ENCODE data around the gene WDFY3.
A peak's percentile ranks its signal among the peaks of the same experiment; 100 is the strongest.

WDFY3 gene, protein sequence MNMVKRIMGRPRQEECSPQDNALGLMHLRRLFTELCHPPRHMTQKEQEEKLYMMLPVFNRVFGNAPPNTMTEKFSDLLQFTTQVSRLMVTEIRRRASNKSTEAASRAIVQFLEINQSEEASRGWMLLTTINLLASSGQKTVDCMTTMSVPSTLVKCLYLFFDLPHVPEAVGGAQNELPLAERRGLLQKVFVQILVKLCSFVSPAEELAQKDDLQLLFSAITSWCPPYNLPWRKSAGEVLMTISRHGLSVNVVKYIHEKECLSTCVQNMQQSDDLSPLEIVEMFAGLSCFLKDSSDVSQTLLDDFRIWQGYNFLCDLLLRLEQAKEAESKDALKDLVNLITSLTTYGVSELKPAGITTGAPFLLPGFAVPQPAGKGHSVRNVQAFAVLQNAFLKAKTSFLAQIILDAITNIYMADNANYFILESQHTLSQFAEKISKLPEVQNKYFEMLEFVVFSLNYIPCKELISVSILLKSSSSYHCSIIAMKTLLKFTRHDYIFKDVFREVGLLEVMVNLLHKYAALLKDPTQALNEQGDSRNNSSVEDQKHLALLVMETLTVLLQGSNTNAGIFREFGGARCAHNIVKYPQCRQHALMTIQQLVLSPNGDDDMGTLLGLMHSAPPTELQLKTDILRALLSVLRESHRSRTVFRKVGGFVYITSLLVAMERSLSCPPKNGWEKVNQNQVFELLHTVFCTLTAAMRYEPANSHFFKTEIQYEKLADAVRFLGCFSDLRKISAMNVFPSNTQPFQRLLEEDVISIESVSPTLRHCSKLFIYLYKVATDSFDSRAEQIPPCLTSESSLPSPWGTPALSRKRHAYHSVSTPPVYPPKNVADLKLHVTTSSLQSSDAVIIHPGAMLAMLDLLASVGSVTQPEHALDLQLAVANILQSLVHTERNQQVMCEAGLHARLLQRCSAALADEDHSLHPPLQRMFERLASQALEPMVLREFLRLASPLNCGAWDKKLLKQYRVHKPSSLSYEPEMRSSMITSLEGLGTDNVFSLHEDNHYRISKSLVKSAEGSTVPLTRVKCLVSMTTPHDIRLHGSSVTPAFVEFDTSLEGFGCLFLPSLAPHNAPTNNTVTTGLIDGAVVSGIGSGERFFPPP (N-terminal part only)

DNA sequence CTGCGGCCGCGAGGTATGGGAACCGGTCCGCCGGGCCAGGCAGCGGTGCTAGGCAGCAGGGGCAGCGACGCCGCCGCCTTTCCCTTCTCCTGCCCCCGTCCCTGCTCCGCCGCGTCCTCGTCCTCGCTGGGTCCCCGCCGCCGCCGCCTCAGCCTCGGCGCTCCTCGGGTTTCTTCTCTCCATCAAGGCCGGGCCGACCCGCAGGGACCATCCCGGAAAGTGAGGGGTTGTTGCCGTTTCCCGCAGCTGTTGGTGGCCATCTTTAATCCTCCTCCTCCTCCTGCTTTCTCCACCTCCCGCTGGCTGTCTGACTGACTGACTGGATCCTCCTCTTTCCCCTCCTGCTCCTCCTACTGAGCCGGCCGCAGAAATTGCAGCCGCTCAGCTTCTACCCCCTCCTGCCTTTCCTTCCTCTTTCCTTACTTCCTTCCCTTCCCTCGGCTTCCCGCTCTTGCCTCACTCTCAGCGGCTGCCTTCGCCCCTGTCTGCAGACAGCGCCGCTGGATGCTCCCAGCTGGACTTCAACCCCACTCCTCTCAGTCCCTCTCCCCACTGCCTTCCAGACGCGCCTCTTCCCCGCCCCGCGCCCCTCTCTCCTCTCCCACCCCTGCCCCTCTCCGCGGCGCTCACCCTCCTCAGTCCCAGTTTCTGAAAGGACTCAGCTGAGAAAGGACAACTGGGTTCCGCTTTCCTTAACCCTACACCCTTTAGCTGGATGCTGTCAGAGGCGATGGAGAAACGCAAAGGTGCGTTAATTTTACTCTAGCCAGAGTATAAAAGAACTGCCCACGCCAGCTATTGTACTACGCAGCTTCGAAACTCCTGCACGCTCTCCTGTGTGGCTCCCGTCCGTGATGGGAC is at the start of gene WDFY3:
WDFY3 (minus strand) TSS at position 309 of the 861 bp plus-strand sequence. CDS start 106,099 bp downstream, outside the sequence.
- TF ChIP-seq, protein P1, sequence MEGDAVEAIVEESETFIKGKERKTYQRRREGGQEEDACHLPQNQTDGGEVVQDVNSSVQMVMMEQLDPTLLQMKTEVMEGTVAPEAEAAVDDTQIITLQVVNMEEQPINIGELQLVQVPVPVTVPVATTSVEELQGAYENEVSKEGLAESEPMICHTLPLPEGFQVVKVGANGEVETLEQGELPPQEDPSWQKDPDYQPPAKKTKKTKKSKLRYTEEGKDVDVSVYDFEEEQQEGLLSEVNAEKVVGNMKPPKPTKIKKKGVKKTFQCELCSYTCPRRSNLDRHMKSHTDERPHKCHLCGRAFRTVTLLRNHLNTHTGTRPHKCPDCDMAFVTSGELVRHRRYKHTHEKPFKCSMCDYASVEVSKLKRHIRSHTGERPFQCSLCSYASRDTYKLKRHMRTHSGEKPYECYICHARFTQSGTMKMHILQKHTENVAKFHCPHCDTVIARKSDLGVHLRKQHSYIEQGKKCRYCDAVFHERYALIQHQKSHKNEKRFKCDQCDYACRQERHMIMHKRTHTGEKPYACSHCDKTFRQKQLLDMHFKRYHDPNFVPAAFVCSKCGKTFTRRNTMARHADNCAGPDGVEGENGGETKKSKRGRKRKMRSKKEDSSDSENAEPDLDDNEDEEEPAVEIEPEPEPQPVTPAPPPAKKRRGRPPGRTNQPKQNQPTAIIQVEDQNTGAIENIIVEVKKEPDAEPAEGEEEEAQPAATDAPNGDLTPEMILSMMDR (conservative IDR thresholded peaks at IDR 0.05; ENCODE audit: low read depth, low read length), result peak; percentile 39
- H3K4me3 ChIP-seq (ENCODE audit: low read depth, low read length), result peak within 1 kb of the TSS; percentile 90
- peak; percentile 94 for DNase-seq (ENCODE audit: low read depth)

DNA sequence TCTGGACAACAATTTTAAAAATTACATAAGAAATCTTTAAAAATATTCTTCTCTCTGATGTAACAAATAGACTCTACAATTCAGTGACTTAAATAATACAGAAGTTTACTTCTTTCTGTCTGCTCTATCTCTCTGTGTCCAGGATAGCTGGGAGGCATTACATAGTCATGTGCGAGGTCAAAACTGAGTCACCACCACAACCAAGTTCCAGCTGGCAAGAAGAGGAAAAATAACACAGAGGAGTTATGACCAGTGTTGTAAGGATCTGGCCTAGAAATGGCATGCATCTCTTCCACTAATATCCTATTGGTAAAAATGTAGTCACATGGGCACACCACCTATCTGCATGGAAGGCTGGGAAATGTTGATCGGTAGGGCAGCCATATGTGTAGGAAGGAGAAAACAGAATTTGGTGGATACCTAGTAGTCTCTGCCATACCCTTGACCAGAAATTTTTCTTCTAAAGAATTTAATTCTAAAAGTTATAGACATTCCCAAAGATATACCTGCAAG is 39.4 kb upstream of the WDFY3 start:
- TF ChIP-seq, protein P1 (conservative IDR thresholded peaks at IDR 0.05; ENCODE audit: low read depth, low read length), result no peak
- DNase-seq (ENCODE audit: low read depth), result peak; percentile 95
- H3K4me3 ChIP-seq (ENCODE audit: low read depth, low read length), result no peak overlapping the region

DNA sequence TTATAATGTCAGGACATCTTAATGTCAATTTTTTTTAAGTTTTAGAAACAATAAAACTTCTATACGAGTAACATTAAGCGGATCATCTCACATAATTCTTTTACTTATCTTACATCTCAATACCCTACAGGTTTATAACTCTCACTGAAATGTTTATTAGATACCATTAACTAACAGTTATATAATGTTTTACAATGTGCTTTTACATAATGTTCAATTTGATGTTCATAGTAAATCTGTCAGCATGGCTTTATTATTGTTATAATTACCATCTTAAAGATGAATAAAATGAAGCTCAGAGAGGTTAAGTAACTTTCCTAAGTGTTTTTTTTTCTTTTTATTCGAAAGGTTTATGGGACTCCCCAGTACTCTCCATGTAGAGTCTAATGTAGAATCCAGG is 33.9 kb upstream of the WDFY3 start:
- TF ChIP-seq, protein P1 (conservative IDR thresholded peaks at IDR 0.05; ENCODE audit: low read depth, low read length), result no peak
- H3K4me3 ChIP-seq (ENCODE audit: low read depth, low read length), result no peak overlapping the region
- DNase-seq (ENCODE audit: low read depth), result no peak

DNA sequence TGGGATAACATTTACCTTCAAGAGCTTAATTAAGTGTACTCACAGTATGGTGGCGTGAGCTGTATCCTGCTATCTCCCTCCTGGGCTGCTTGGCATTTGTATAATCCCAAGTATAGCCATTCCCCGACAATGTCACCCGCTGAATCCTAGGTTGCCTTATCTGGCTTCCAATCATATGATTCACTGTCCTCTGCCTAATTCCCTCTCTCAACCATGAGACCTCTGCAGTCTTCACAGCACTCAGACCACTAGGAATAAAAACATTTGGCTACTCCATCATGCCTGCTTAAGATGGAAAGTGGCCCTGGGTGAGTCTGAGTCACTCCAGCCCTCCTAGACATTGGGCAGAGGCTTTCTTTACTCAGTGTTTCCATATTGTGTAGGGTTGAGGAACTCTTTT is 28.9 kb upstream of the WDFY3 start:
- H3K4me3 ChIP-seq (ENCODE audit: low read depth, low read length), result no peak overlapping the region
- TF ChIP-seq, protein P1 (conservative IDR thresholded peaks at IDR 0.05; ENCODE audit: low read depth, low read length), result no peak
- peak; percentile 23 for DNase-seq (ENCODE audit: low read depth)

DNA sequence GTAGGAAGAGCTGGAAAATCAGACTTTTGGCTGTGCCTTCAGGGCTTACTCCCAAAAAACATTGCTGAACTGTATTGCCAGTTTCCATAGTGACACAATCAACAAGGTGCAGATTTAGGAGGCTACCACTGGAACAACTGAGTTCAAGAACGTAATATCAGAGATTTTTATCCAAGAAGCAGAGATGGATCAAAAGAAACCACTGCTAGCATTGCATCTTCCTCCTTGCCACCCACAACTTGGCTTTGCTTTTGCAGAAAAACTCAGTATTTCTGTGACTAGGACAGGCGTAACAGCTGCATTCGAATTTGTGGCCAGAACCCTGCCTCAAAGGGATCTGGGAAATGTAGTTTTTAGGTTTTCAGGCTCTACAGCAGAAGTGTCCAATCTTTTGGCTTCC is 27.8 kb upstream of the WDFY3 start:
- TF ChIP-seq, protein P1 (conservative IDR thresholded peaks at IDR 0.05; ENCODE audit: low read depth, low read length), result no peak
- no peak for DNase-seq (ENCODE audit: low read depth)
- H3K4me3 ChIP-seq (ENCODE audit: low read depth, low read length), result no peak overlapping the region

DNA sequence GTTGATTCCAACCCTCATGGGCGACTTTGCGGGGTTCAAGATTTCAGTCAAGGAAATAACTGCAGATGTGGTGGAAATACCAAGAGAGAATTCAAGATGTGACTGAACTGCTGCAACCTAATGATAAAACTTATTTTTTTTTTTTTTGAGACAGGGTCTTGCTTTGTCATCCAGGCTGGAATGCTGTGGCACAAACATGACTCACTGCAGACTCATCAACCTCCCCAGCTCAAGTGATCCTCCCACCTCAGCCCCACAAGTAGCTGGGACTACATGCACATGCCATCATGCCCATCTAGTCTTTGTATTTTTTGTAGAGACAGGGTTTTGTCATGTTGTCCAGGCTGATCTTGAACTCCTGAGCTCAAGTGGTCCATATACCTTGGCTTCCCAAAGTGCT is 19.5 kb upstream of the WDFY3 start:
- TF ChIP-seq, protein P1 (conservative IDR thresholded peaks at IDR 0.05; ENCODE audit: low read depth, low read length), result no peak
- DNase-seq (ENCODE audit: low read depth), result peak; percentile 46
- H3K4me3 ChIP-seq (ENCODE audit: low read depth, low read length), result no peak overlapping the region

Measured in choroid plexus epithelial cell (primary cell).